OCI-LY1 (cell line): ENCODE measurements around the gene ETV3L.

Experiments used
- CTCF ChIP-seq: fragments of 200-600 bp; sonication (generic), shearing (Covaris generic); IDR thresholded peaks from 2 replicates; pipeline ENCODE4 v1.5.1; 2017; ENCODE audit warnings: mild to moderate bottlenecking, antibody characterized with exemption, low read length, moderate library complexity, mixed read lengths
- EZH2 ChIP-seq: fragments of 200-600 bp; sonication (generic), shearing (Covaris generic); IDR thresholded peaks from 2 replicates; pipeline ENCODE4 v1.8.0; 2017; ENCODE audit warnings: borderline replicate concordance, mixed run types, mild to moderate bottlenecking, antibody characterized with exemption, low read length, moderate library complexity, mixed read lengths

DNA sequence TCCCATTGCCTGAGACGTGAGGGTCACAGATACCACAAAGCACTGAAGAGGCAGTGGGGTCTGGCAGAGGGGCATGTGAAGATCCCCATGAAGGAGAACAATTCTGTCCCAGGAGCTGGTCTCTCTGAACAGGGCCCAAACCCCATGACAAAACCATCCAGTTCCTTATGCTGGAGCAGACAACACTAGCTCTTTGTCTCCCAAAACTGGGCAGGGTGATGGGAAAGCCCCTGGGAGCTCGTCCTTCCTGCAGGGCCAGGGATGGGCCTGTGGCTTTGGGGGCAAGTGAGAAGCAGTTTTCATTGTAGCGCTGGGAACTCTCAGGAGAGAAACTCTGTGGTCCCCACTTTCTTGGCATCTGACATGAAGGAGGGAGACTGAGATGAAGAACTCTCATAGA, 8.8 kb downstream of the ETV3L start:
- no peak for TF ChIP-seq CTCF
- no peak for TF ChIP-seq EZH2
